HK-2 (cell line): ENCODE measurements around the gene CFAP69.
A peak's percentile ranks its signal among the peaks of the same experiment; 100 is the strongest.
"Not testable (repeated sequence)": the region's sequence is repeated elsewhere in the genome, so short reads cannot be mapped to it uniquely, and the experiment has no call there.

Experiments
- DNase-seq: peaks from one replicate; pipeline ENCODE4 v3.0.0-alpha.2; 2018; ENCODE audit not compliant: unreplicated experiment

The CFAP69 gene

DNA sequence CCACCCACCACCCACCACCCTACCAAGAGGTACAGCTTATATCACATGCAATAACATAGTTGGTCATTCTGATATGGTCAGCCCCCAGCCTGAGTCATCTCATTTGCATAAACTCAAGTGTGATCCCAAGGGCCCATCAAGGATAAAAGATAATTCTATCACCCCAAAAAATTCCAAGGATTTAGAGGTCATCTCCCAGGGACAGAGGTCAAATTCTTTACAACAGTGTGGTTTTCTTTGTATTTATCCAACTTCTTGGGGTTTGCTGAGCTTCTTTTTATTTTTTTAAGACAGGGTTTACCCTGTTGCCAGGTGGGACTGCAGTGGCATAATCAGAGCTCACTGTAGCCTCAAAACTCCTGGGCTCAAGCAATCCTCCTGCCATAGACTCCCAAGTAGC is 92.1 kb downstream of the CFAP69 start:
- no peak for DNase-seq

DNA sequence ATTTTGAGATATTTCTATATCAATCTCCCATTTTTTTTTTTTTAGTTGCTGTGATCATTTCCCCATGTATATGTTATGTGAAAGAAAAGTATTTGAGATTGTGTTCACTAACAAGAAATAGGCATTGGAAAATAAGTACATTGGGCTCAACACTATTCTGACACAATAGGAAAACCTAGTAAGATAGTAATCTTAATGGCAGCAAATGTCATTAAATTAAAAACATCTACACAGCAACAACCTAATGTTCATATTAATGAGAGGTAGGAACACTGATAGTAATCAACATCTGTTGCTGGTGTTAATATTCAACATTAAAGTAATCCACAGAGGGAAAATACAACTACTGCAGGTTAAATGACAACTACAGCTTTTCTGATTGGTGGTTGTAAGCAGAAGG is 100.0 kb downstream of the CFAP69 start:
- no peak for DNase-seq

DNA sequence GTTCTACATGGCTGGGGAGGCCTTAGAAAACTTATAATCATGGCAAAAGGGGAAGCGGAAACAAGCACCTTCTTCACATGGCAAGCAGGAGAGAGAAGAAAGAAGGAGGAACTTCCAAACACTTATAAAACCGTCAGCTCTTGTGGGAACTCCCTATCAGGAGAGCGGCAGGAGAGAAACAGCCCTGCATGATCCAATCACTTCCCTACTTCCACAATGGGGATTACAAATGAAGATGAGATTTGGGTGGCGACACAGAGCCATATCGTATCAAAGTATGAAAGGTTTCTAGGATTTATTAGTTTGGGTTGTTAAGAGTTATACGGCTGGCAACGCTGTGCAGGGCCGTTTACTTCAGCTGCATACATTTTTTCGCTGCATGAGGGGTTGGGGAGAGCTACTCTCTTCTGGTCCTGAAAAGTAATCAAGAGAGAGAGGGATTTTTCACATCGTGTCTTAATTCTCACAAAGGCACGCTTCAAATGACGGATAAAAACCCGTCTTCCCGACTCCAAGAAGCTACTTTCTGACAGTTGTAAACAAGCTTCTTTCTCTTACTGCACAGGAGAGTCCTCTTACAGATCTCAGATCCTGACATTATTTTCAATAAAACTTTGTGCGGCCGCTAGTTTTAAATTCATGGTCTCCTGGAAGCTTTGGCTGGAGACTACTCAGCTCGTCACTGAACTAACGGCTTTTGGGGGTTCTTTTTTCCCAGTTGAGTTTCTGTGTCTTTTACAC is 100.8 kb downstream of the CFAP69 start:
- peak; percentile 10 for DNase-seq

DNA sequence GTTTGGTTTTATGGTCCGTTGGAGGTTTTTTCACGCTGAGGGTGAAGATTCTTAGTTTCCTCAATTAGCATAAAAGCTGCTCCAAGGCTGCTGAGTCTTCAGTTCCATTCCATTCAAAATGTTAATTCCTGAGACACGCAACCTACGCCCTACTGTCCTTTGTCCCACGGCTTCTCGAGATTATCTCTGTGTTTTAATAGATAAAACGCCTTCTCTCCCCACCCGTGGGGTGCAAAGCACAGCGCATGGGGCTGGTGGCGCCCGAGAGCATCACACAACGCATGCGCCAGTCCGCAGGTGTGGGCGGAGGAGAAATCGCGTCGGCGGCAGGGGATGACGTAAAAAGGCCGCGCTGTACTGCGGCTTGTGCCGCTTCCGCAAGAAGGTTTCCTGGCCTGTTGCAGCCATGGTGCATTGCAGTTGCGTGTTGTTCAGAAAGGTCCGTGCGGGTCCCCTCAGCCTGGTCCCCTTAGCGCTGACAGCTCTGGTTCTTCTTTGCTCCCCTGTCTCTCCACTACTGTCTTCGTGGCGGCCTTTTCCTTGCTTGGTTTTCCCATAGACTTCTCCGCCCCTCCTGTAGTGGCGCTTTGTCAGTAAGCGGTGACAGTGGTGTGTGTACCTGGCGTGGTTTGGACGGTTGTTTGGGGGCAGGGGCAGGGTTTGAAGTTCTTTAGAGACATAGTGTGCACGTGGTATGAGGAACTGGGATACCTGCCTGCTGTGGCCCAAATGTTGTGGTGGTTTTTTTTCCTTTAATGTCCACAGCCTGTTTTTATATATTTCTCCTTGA is 101.6 kb downstream of the CFAP69 start, which contains the start of gene GTPBP10:
Gene GTPBP10, plus strand, starts transcription at position 381 of the 790 bp plus-strand sequence. Its CDS starts 26 bp downstream, at position 407.
- peak; percentile 92 for DNase-seq

DNA sequence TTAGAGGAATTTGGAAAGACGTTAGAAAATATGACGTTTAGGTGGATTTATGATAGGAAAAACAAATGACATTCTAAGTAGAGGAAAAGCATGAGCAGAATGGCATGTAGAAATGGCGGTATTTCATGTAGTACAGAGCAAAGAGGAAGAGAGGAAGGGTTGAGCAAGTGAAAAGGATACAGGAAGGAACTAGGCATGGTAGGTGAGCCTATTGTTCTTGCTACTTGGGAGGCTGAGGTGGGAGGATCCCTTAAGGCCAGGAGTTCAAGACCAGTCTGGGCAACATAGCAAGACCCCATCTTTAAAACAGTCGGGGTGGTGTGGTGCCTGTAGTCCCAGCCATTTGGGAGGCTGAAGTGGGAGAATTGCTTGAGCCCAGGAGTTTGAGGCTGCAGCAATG is 102.8 kb downstream of the CFAP69 start:
- DNase-seq: no peak

DNA sequence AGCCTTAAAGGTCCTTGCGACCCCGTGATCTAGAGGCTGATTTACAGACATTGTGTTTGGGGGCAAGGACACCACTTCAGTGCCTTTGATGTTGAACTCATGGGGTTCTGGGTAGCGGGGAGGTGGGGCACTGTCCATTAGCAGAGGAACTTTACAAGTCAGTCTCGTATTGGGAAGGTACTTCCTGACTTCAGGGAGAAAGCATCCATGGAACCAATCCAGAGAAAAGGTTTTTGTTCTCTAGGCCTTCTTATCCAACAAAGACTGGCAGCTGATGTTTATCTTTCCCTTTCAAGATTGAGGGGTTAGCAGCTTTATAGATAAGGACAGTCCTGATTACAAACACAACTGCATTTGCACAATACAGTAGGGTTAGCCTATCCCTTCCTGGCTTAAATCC is 104.3 kb downstream of the CFAP69 start:
- DNase-seq: no peak

DNA sequence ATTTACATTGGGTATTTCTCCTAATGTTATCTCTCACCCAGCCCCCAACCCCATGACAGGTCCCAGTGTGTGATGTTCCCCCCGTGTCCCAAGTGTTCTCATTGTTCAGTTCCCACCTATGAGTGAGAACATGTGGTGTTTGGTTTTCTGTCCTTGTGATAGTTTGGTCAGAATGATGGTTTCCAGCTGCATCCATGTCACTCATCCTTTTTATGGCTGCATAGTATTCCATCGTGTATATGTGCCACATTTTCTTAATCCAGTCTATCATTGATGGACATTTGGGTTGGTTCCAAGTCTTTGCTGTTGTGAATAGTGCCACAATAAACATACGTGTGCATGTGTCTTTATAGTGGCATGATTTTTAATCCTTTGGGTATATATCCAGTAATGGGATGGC is 105.1 kb downstream of the CFAP69 start:
- DNase-seq: not testable (repeated sequence)

DNA sequence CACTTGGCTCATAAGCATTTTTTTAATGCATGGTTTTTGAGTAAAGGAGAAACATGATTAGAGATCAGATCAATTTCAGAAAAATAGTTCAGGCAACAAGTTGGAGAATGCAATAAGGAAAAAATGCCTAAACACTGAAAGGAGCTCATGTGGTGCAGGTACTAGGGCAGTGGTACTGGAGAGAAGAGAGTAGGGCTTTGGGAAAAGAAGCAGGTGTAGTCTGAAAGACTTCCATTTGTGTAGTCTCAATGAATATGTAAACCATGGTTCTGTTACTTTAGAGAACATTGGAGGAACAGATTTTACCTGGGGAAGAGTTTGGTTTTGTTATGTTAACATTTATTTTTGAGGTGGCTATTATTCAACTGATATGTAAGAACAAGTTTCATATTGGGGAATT is 107.0 kb downstream of the CFAP69 start:
- no peak for DNase-seq
